ENCODE data around the gene UBE2L3. TPM values are rescaled to one million over a fixed set of nuclear protein-coding genes. Genes with fewer than 3 reads are reported as not detected.
"Not testable (repeated sequence)": the region's sequence is repeated elsewhere in the genome, so short reads cannot be mapped to it uniquely, and the experiment has no call there.

The UBE2L3 gene
- total RNA-seq, 2 experiments from 2014 or later, result 57.3 to 75.5 TPM

GRCh38 chr22:21641789-21642583 is 74.5 kb downstream of the UBE2L3 start, which contains the start of gene SDF2L1:
Gene SDF2L1 (plus strand): TSS chr22:21642302. CDS start chr22:21642337, 35 bp downstream.
- H3K9me3 Mint-ChIP-seq (ENCODE audit: low read depth), result no peaks in the 10 kb centered on the region
- H3K36me3 Mint-ChIP-seq (ENCODE audit: low read depth), result peaks cover 25% of the 10 kb centered on the region
- DNase-seq (peak; percentile 99), ATAC-seq (peak; percentile 99)
- POLR2A ChIA-PET, result interaction anchor here (0.8 to 4.3 kb wide), 5 partner anchors 11 to 73 kb away, joined by 3 to 36 read pairs (median 3); partner anchors contain the start of genes CCDC116 and YDJC
- H3K4me1 Mint-ChIP-seq, result peaks cover 30% of the 10 kb centered on the region
- intact Hi-C loops (cut with DNase I, micrococcal nuclease), result loop anchor here (1.0 to 5.0 kb wide), 8 partner anchors 10 to 725 kb away; partner anchors contain the start of genes CRKL (in 1 of the 2), UBE2L3 (in 1 of the 2) and YDJC (in 1 of the 2)
- CTCF ChIA-PET, result interaction anchor here (0.5 to 9.6 kb wide), 11 partner anchors 10 to 67 kb away, joined by 3 to 209 read pairs (median 5); partner anchors contain the start of genes CCDC116, PPIL2 and YDJC
- peak within 1 kb of the TSS; percentile 85 for H3K4me3 Mint-ChIP-seq
- peak within 1 kb of the TSS; percentile 80 for H3K27ac Mint-ChIP-seq
- H3K27me3 Mint-ChIP-seq, result peaks cover 2% of the 10 kb centered on the region

GRCh38 chr22:21642584-21643448 is 75.3 kb downstream of the UBE2L3 start:
- intact Hi-C loops (cut with DNase I, micrococcal nuclease), result loop anchor here (1.0 to 5.0 kb wide), 7 partner anchors 9 to 726 kb away; partner anchors contain the start of genes CRKL (in 1 of the 2), UBE2L3 (in 1 of the 2) and YDJC (in 1 of the 2)
- H3K4me1 Mint-ChIP-seq, result peaks cover 30% of the 10 kb centered on the region
- peak; percentile 24 for ATAC-seq
- peak; percentile 84 for DNase-seq
- H3K4me3 Mint-ChIP-seq, result peak overlapping the region; percentile 85
- POLR2A ChIA-PET, result interaction anchor here (1.0 to 4.3 kb wide), 6 partner anchors 9 to 74 kb away, joined by 3 to 36 read pairs (median 4); partner anchors contain the start of genes CCDC116 and YDJC
- peaks cover 29% of the 10 kb centered on the region for H3K36me3 Mint-ChIP-seq (ENCODE audit: low read depth)
- no peaks in the 10 kb centered on the region for H3K9me3 Mint-ChIP-seq (ENCODE audit: low read depth)
- H3K27ac Mint-ChIP-seq, result peak overlapping the region; percentile 80
- CTCF ChIA-PET, result interaction anchor here (0.6 to 9.6 kb wide), 15 partner anchors 9 to 87 kb away, joined by 3 to 209 read pairs (median 4); partner anchors contain the start of genes CCDC116, PPIL2 and YDJC
- H3K27me3 Mint-ChIP-seq, result peaks cover 2% of the 10 kb centered on the region

GRCh38 chr22:21643533-21644357 is 76.2 kb downstream of the UBE2L3 start:
- Mint-ChIP-seq H3K36me3 (ENCODE audit: low read depth) (peaks cover 32% of the 10 kb centered on the region), H3K27me3 (peaks cover 2% of the 10 kb centered on the region), H3K27ac (peak overlapping the region; percentile 14), H3K4me1 (peaks cover 30% of the 10 kb centered on the region), H3K9me3 (ENCODE audit: low read depth) (no peaks in the 10 kb centered on the region), H3K4me3 (peak overlapping the region; percentile 85)
- intact Hi-C loops (cut with DNase I, micrococcal nuclease), result loop anchor here in 1 of 2 experiments (2.0 to 5.0 kb wide), 2 partner anchors 56 to 727 kb away; partner anchors contain the start of gene CRKL
- ATAC-seq (no peak), DNase-seq (peak; percentile 46)
- POLR2A ChIA-PET, result interaction anchor here (1.0 to 4.3 kb wide), 5 partner anchors 8 to 75 kb away, joined by 3 to 36 read pairs (median 5); partner anchors contain the start of genes CCDC116 and YDJC
- CTCF ChIA-PET, result interaction anchor here (0.6 to 9.6 kb wide), 11 partner anchors 8 to 88 kb away, joined by 3 to 209 read pairs (median 5); partner anchors contain the start of genes CCDC116, PPIL2 and YDJC

- H3K4me3 Mint-ChIP-seq; intact Hi-C loops (cut with DNase I, micrococcal nuclease): not testable (repeated sequence)
- CTCF ChIA-PET, result interaction anchor here (0.6 to 9.6 kb wide), 6 partner anchors 9 to 340 kb away, joined by 3 to 209 read pairs (median 4); partner anchors contain the start of genes CCDC116 and YDJC
Measured at GRCh38 chr22:21645513-21645912, 78.0 kb downstream of the UBE2L3 start.

GRCh38 chr22:21646608-21647590 is 79.4 kb downstream of the UBE2L3 start:
- ATAC-seq (peak; percentile 22), DNase-seq (peak; percentile 88)
- ChIA-PET POLR2A (interaction anchor here (0.9 to 1.4 kb wide), 4 partner anchors 11 to 637 kb away, joined by 3 to 5 read pairs (median 4); no protein-coding TSS in a partner anchor), CTCF (interaction anchor here (0.6 to 9.6 kb wide), 19 partner anchors 10 to 305 kb away, joined by 3 to 209 read pairs (median 4); partner anchors contain the start of genes CCDC116, PPIL2, PPM1F and YDJC)
- peaks cover 42% of the 10 kb centered on the region for H3K36me3 Mint-ChIP-seq (ENCODE audit: low read depth)
- no peaks in the 10 kb centered on the region for H3K27me3 Mint-ChIP-seq
- no peaks in the 10 kb centered on the region for H3K9me3 Mint-ChIP-seq (ENCODE audit: low read depth)
- intact Hi-C loops (cut with DNase I, micrococcal nuclease), result no loop called here
- H3K4me1 Mint-ChIP-seq, result peaks cover 32% of the 10 kb centered on the region
- H3K27ac Mint-ChIP-seq, result no peak overlapping the region
- no peak overlapping the region for H3K4me3 Mint-ChIP-seq

More at GRCh38 chr22:21645513-21645912, 78.0 kb downstream of the UBE2L3 start:
- not testable (repeated sequence) for DNase-seq; H3K27ac Mint-ChIP-seq; H3K27me3 Mint-ChIP-seq; ATAC-seq; H3K9me3 Mint-ChIP-seq (ENCODE audit: low read depth)
- Mint-ChIP-seq H3K4me1 (peaks cover 31% of the 10 kb centered on the region), H3K36me3 (ENCODE audit: low read depth) (peaks cover 42% of the 10 kb centered on the region)
- POLR2A ChIA-PET, result interaction anchor here (0.7 to 4.3 kb wide), 3 partner anchors 8 to 76 kb away, joined by 3 to 36 read pairs (median 4); no protein-coding TSS in a partner anchor

GRCh38 chr22:21650280-21650679 is 82.8 kb downstream of the UBE2L3 start:
- Mint-ChIP-seq H3K27ac (no peak overlapping the region), H3K9me3 (ENCODE audit: low read depth) (no peaks in the 10 kb centered on the region), H3K36me3 (ENCODE audit: low read depth) (peaks cover 40% of the 10 kb centered on the region), H3K27me3 (no peaks in the 10 kb centered on the region), H3K4me3 (no peak overlapping the region), H3K4me1 (peaks cover 19% of the 10 kb centered on the region)
- ChIA-PET POLR2A (no interaction called here), CTCF (no interaction called here)
- DNase-seq, result no peak
- no peak for ATAC-seq
- intact Hi-C loops (cut with DNase I, micrococcal nuclease), result no loop called here

GRCh38 chr22:21650823-21651520 is 83.5 kb downstream of the UBE2L3 start:
- Mint-ChIP-seq H3K4me3 (peak overlapping the region; percentile 85), H3K27ac (peak overlapping the region; percentile 86), H3K36me3 (ENCODE audit: low read depth) (peaks cover 38% of the 10 kb centered on the region), H3K27me3 (no peaks in the 10 kb centered on the region), H3K9me3 (ENCODE audit: low read depth) (no peaks in the 10 kb centered on the region), H3K4me1 (peaks cover 19% of the 10 kb centered on the region)
- ChIA-PET CTCF (interaction anchor here (0.7 to 1.7 kb wide), 4 partner anchors 9 to 26 kb away, joined by 3 to 11 read pairs (median 4); partner anchors contain the start of gene SDF2L1), POLR2A (interaction anchor here (0.5 to 1.3 kb wide), 3 partner anchors 8 to 1134 kb away, joined by 3 to 5 read pairs (median 3); no protein-coding TSS in a partner anchor)
- peak; percentile 21 for ATAC-seq
- DNase-seq, result no peak
- intact Hi-C loops (cut with DNase I, micrococcal nuclease), result no loop called here

- ChIA-PET POLR2A (interaction anchor here (0.5 to 1.3 kb wide), 4 partner anchors 9 to 1135 kb away, joined by 3 to 5 read pairs (median 3); no protein-coding TSS in a partner anchor), CTCF (interaction anchor here (0.6 to 1.7 kb wide), 5 partner anchors 9 to 27 kb away, joined by 3 to 11 read pairs (median 3); partner anchors contain the start of gene SDF2L1)
- Mint-ChIP-seq H3K36me3 (ENCODE audit: low read depth) (peaks cover 32% of the 10 kb centered on the region), H3K27me3 (no peaks in the 10 kb centered on the region), H3K27ac (peak overlapping the region; percentile 86), H3K9me3 (ENCODE audit: low read depth) (no peaks in the 10 kb centered on the region), H3K4me1 (peaks cover 20% of the 10 kb centered on the region), H3K4me3 (peak overlapping the region; percentile 85)
- ATAC-seq (no peak), DNase-seq (no peak)
- intact Hi-C loops (cut with DNase I, micrococcal nuclease), result loop anchor here (1.0 to 2.0 kb wide), 5 partner anchors 9 to 734 kb away; partner anchors contain the start of genes CRKL (in 1 of the 2), PPIL2 (in 1 of the 2), SDF2L1 (in 1 of the 2) and YDJC (in 1 of the 2)
Measured at GRCh38 chr22:21651521-21652009, 84.1 kb downstream of the UBE2L3 start.

All from activated CD4-positive, alpha-beta T cell treated with anti-CD3 and anti-CD28 coated beads for 36 hours (primary cell).